ENCODE results near the gene LRRN2. TPM values are rescaled to one million over a fixed set of nuclear protein-coding genes. Genes with fewer than 3 reads are reported as not detected.
A peak's percentile ranks its signal among the peaks of the same experiment; 100 is the strongest.

LRRN2 gene
- 7.0 TPM for polyA plus RNA-seq (2013, experiment 1 of 2)
- polyA plus RNA-seq (2013, experiment 2 of 2) = 5.0 TPM

- 1 to 2% methylated on average over 29 to 48 of the region's 84 CpGs for WGBS, 2 experiments (ENCODE audit: insufficient coverage in 2 of 2)
- no peaks in the 10 kb centered on the region for H3K9me3 ChIP-seq (ENCODE audit: control insufficient read depth, low read length)
- peak within 1 kb of the TSS; percentile 55 for H3K4me3 ChIP-seq (ENCODE audit: extremely low read depth, insufficient read depth, low read length, poor library complexity, severe bottlenecking)
- H3K36me3 ChIP-seq (ENCODE audit: control insufficient read depth, insufficient read depth, low read length) = no peaks in the 10 kb centered on the region
- H3K27ac ChIP-seq (ENCODE audit: low read depth, low read length, severe bottlenecking) = no peak within 1 kb of the TSS
- H3K4me1 ChIP-seq (ENCODE audit: control insufficient read depth, insufficient read depth, low read length, poor library complexity, severe bottlenecking) = peaks cover 3% of the 10 kb centered on the region
Measured at GRCh38 chr1:204685236-204686006, at the start of gene LRRN2. Gene LRRN2, minus strand, starts transcription at chr1:204685738. Its CDS starts 65,746 bp downstream, at chr1:204619992.

GRCh38 chr1:204735042-204735441, 49.5 kb upstream of the LRRN2 start:
- Histone ChIP-seq H3K36me3 (ENCODE audit: control insufficient read depth, insufficient read depth, low read length) (no peaks in the 10 kb centered on the region), H3K4me3 (ENCODE audit: extremely low read depth, insufficient read depth, low read length, poor library complexity, severe bottlenecking) (no peak overlapping the region)

GRCh38 chr1:204733869-204734596, 48.5 kb upstream of the LRRN2 start:
- 73 to 94% methylated on average over 10 to 11 of the region's 12 CpGs for WGBS, 2 experiments (ENCODE audit: insufficient coverage in 2 of 2)
- H3K4me1 ChIP-seq (ENCODE audit: control insufficient read depth, insufficient read depth, low read length, poor library complexity, severe bottlenecking) = no peaks in the 10 kb centered on the region
- no peaks in the 10 kb centered on the region for H3K9me3 ChIP-seq (ENCODE audit: control insufficient read depth, low read length)
- H3K27ac ChIP-seq (ENCODE audit: low read depth, low read length, severe bottlenecking) = no peak overlapping the region
- no peaks in the 10 kb centered on the region for H3K36me3 ChIP-seq (ENCODE audit: control insufficient read depth, insufficient read depth, low read length)
- H3K4me3 ChIP-seq (ENCODE audit: extremely low read depth, insufficient read depth, low read length, poor library complexity, severe bottlenecking) = no peak overlapping the region

More at GRCh38 chr1:204735042-204735441, 49.5 kb upstream of the LRRN2 start:
- Histone ChIP-seq H3K27ac (ENCODE audit: low read depth, low read length, severe bottlenecking) (no peak overlapping the region), H3K9me3 (ENCODE audit: control insufficient read depth, low read length) (no peaks in the 10 kb centered on the region), H3K4me1 (ENCODE audit: control insufficient read depth, insufficient read depth, low read length, poor library complexity, severe bottlenecking) (no peaks in the 10 kb centered on the region)

GRCh38 chr1:204733289-204733688, 47.8 kb upstream of the LRRN2 start:
- H3K4me3 ChIP-seq (ENCODE audit: extremely low read depth, insufficient read depth, low read length, poor library complexity, severe bottlenecking) = no peak overlapping the region
- no peaks in the 10 kb centered on the region for H3K9me3 ChIP-seq (ENCODE audit: control insufficient read depth, low read length)
- H3K4me1 ChIP-seq (ENCODE audit: control insufficient read depth, insufficient read depth, low read length, poor library complexity, severe bottlenecking) = no peaks in the 10 kb centered on the region
- no CpG with 5 or more reads among the region's 4 CpGs for WGBS, 2 experiments (ENCODE audit: insufficient coverage in 2 of 2)
- H3K36me3 ChIP-seq (ENCODE audit: control insufficient read depth, insufficient read depth, low read length) = no peaks in the 10 kb centered on the region
- no peak overlapping the region for H3K27ac ChIP-seq (ENCODE audit: low read depth, low read length, severe bottlenecking)

GRCh38 chr1:204731985-204732575, 46.5 kb upstream of the LRRN2 start:
- no peak overlapping the region for H3K4me3 ChIP-seq (ENCODE audit: extremely low read depth, insufficient read depth, low read length, poor library complexity, severe bottlenecking)
- H3K27ac ChIP-seq (ENCODE audit: low read depth, low read length, severe bottlenecking) = no peak overlapping the region
- H3K36me3 ChIP-seq (ENCODE audit: control insufficient read depth, insufficient read depth, low read length) = no peaks in the 10 kb centered on the region
- WGBS, 2 experiments (ENCODE audit: insufficient coverage in 2 of 2) = 85 to 89% methylated on average over 4 of the region's 5 CpGs
- no peaks in the 10 kb centered on the region for H3K9me3 ChIP-seq (ENCODE audit: control insufficient read depth, low read length)
- no peaks in the 10 kb centered on the region for H3K4me1 ChIP-seq (ENCODE audit: control insufficient read depth, insufficient read depth, low read length, poor library complexity, severe bottlenecking)

- no peaks in the 10 kb centered on the region for H3K4me1 ChIP-seq (ENCODE audit: control insufficient read depth, insufficient read depth, low read length, poor library complexity, severe bottlenecking)
- no peak overlapping the region for H3K27ac ChIP-seq (ENCODE audit: low read depth, low read length, severe bottlenecking)
- 84 to 86% methylated on average over 2 to 6 of the region's 6 CpGs for WGBS, 2 experiments (ENCODE audit: insufficient coverage in 2 of 2)
- no peaks in the 10 kb centered on the region for H3K9me3 ChIP-seq (ENCODE audit: control insufficient read depth, low read length)
- H3K4me3 ChIP-seq (ENCODE audit: extremely low read depth, insufficient read depth, low read length, poor library complexity, severe bottlenecking) = no peak overlapping the region
- H3K36me3 ChIP-seq (ENCODE audit: control insufficient read depth, insufficient read depth, low read length) = no peaks in the 10 kb centered on the region
Measured at GRCh38 chr1:204731509-204731908, 46.0 kb upstream of the LRRN2 start.

- H3K9me3 ChIP-seq (ENCODE audit: control insufficient read depth, low read length) = no peaks in the 10 kb centered on the region
- H3K36me3 ChIP-seq (ENCODE audit: control insufficient read depth, insufficient read depth, low read length) = no peaks in the 10 kb centered on the region
- no peak overlapping the region for H3K27ac ChIP-seq (ENCODE audit: low read depth, low read length, severe bottlenecking)
- no peak overlapping the region for H3K4me3 ChIP-seq (ENCODE audit: extremely low read depth, insufficient read depth, low read length, poor library complexity, severe bottlenecking)
- 58 to 73% methylated on average over 4 of the region's 9 CpGs for WGBS, 2 experiments (ENCODE audit: insufficient coverage in 2 of 2)
- peaks cover 6% of the 10 kb centered on the region for H3K4me1 ChIP-seq (ENCODE audit: control insufficient read depth, insufficient read depth, low read length, poor library complexity, severe bottlenecking)
Measured at GRCh38 chr1:204730826-204731459, 45.4 kb upstream of the LRRN2 start.

GRCh38 chr1:204729516-204729915, 44.0 kb upstream of the LRRN2 start:
- 77 to 94% methylated on average over 1 of the region's 7 CpGs for WGBS, 2 experiments (ENCODE audit: insufficient coverage in 2 of 2)
- Histone ChIP-seq H3K36me3 (ENCODE audit: control insufficient read depth, insufficient read depth, low read length) (no peaks in the 10 kb centered on the region), H3K4me3 (ENCODE audit: extremely low read depth, insufficient read depth, low read length, poor library complexity, severe bottlenecking) (no peak overlapping the region), H3K9me3 (ENCODE audit: control insufficient read depth, low read length) (no peaks in the 10 kb centered on the region), H3K27ac (ENCODE audit: low read depth, low read length, severe bottlenecking) (no peak overlapping the region), H3K4me1 (ENCODE audit: control insufficient read depth, insufficient read depth, low read length, poor library complexity, severe bottlenecking) (peaks cover 6% of the 10 kb centered on the region)

- Histone ChIP-seq H3K4me1 (ENCODE audit: control insufficient read depth, insufficient read depth, low read length, poor library complexity, severe bottlenecking) (peaks cover 6% of the 10 kb centered on the region), H3K9me3 (ENCODE audit: control insufficient read depth, low read length) (no peaks in the 10 kb centered on the region), H3K4me3 (ENCODE audit: extremely low read depth, insufficient read depth, low read length, poor library complexity, severe bottlenecking) (no peak overlapping the region), H3K27ac (ENCODE audit: low read depth, low read length, severe bottlenecking) (no peak overlapping the region), H3K36me3 (ENCODE audit: control insufficient read depth, insufficient read depth, low read length) (no peaks in the 10 kb centered on the region)
- WGBS, 2 experiments (ENCODE audit: insufficient coverage in 2 of 2) = 84% methylated on average over 3 of the region's 3 CpGs; no CpG with 5 or more reads in 1 of the 2 experiments
Measured at GRCh38 chr1:204728456-204728855, 42.9 kb upstream of the LRRN2 start.

- Histone ChIP-seq H3K4me1 (ENCODE audit: control insufficient read depth, insufficient read depth, low read length, poor library complexity, severe bottlenecking) (peaks cover 6% of the 10 kb centered on the region), H3K4me3 (ENCODE audit: extremely low read depth, insufficient read depth, low read length, poor library complexity, severe bottlenecking) (no peak overlapping the region), H3K36me3 (ENCODE audit: control insufficient read depth, insufficient read depth, low read length) (no peaks in the 10 kb centered on the region), H3K9me3 (ENCODE audit: control insufficient read depth, low read length) (no peaks in the 10 kb centered on the region), H3K27ac (ENCODE audit: low read depth, low read length, severe bottlenecking) (no peak overlapping the region)
- 79 to 89% methylated on average over 2 to 3 of the region's 3 CpGs for WGBS, 2 experiments (ENCODE audit: insufficient coverage in 2 of 2)
Measured at GRCh38 chr1:204728045-204728444, 42.5 kb upstream of the LRRN2 start.
